Stimulated activated CD4-positive, alpha-beta T cell treated with anti-CD3 and anti-CD28 coated beads, Interleukin-2, amount 100 ng/mL, for 24 hours (primary cell): ENCODE measurements around the gene SMIM22.
A peak's percentile ranks its signal among the peaks of the same experiment; 100 is the strongest.

ENCODE experiments used
- DNase-seq, 2 donors: peaks; one replicate each; pipeline ENCODE4 v3.0.0-alpha.2; 2020

The SMIM22 gene, protein sequence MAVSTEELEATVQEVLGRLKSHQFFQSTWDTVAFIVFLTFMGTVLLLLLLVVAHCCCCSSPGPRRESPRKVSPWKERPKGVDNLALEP

DNA sequence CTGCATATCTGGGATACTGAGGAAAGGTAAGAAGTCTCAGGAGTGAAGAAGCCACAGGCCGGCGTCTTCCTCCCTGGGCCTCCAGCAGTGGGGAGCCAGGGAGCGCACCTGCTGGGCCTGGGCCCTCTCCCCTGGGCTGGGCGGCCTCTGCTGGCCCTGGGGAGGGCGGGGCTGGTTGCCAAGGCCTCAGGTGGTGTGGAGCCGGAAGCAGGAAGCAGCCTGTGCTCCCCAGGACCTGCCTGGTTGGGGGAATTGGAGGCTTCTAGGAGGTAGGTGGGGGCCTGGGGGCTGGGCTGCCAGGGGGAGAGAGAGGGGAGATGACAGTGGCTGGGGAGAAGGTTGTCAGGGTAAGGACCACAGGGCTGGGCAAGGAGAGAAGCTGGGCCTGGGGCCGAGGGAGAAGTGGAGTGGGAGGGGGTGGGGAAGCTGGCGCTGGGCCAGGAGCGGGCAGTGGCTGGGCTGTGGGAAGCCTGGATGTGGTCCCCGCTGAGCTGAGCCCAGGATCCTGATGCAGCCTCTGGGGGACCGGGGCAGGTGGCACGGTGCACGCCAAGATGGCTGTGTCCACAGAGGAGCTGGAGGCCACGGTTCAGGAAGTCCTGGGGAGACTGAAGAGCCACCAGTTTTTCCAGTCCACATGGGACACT is at the start of gene SMIM22:
Gene SMIM22, plus strand, starts transcription at position 189 of the 647 bp plus-strand sequence. Its CDS starts 366 bp downstream, at position 555.
- DNase-seq = no peak

DNA sequence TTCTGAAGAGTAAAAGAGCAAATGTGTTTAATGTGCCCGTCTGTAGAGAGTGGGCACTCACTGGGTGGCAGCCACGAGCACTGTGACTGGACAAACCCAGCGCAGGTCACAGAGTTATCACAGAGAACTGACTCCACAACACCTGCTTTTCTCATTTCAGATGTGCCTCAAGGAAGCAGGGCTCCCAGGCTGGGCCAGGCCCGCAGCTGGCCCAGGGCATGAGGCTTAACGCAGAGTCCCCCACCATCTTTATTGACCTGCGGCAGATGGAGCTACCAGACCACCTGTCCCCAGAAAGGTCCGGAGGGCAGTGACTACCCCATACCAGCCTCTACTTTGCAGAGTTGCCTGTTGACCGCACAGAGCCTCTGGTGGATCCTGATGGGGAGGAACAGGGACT is 49.0 kb upstream of the SMIM22 start:
- no peak for DNase-seq

DNA sequence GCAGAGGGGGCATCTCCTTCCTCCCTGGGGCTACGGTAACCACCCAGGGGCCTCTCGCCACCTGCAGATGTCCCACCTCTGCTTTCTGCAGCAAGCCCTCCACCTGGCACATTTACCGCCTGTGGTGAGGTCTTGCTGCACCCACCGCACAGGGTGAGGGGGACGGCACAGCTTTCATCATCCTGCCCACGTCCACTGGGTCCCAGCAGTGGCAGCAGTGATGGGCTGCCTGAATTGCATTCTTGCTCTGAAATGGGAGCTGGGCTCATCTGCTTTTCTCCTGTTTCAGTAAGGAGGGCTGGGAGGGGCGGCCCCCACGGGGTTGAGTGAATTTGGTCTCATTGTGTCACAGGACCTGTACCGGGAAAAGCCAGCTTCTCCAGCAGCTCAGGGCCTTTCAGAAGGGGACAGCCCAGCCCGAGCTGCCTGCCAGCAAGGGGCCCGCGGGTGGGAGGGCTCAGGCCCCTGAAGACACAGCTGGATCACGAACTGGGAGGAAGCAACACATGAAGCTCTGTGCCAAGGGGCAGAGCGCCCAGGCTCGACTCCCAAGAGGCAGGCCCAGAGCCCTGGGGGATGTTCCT is 48.1 kb upstream of the SMIM22 start:
- no peak for DNase-seq

DNA sequence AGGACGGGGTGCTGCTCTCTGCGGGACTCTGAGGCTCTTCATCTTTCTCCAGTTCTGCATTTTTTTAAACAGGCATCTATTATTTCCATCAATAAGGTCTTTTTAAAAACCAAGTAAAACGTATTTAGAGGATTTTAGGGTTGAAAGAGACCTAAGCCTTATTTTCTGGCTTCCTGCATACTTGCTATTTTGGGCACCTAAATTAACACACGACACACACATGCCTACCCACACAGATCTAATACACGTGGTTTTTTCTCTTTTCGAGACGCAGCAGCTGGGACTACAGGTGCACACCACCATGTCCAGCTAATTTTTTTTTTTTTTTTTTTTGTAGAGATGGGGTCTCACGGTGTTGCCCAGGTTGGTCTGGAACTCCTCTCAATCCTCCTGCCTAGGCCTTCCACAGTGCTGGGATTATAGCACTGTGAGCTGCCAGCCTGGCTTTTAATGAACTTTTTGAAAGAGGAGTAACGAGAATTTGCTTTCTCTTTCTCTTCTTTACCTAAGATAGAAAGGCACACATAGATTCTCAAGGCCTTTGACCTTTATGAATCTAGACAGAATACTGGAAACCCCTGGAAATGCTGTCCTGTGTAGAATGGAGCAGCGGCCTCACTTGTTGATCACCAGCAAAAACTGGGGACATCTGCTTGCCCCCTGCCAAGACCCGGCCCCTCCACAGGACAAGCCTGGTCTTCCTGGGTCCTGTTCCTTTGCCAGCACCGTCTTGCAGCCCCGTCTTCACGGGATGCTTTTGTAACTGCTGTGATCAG is 47.1 kb upstream of the SMIM22 start:
- no peak for DNase-seq

DNA sequence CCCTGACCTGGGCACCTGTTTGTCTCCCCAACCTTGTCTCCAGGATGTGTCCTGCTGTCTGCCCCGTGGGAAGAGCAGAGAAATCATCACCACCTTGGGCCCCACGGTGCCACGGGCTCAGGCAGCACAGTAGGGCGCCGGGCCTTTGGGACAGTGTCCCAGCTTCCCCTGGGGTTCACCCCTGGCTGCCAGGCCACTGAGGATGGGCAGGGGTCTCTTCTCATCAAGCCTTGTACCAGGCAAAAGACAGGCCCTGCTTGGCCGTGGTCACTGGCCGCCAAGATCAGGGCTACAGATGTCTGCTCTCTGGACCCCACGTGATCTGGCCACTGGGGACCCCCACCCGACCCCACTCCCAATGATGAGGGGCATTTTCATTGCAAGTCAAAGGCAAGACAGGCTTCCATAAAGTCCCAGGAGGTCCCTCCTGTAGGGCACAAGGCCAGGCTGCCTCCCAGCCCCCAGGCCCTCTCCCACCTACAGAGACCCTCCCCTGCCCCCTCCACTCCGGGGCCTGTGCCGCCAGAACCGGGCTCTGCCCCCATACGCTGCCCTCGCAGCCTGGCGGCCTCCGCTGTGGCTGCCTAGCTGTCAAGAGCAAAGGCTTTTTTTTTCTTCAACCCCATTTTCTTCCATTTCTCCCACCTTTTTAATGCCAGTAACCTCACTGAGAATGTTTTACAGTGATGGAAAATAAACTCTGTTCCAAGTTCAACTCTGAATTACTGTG is 46.3 kb upstream of the SMIM22 start:
- no peak for DNase-seq

DNA sequence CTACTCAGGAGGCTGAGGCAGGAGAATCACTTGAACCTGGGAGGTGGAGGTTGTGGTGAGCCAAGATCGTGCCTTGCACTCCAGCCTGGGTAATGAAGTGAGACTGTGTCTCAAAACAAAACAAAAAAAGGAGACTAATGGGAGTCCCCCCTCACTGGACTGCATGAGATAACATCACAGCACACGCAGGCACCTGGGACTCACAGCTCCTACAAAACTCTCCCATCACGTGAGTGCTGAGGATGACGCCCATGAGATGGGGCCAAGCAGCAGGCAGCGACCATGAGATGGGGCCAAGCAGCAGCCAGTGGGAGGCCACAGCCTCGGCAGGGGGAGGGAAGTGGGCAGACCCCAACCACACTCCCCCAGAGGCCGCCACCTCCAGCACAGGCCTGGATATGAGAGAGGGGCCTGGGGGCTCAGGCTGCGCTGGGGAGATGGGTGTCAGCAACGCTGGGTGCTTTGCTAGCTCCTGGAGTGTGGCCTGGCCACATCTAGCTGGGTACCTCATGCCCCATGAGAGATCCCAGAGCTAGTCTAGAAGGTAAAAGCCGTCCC is 45.4 kb upstream of the SMIM22 start:
- DNase-seq = no peak

DNA sequence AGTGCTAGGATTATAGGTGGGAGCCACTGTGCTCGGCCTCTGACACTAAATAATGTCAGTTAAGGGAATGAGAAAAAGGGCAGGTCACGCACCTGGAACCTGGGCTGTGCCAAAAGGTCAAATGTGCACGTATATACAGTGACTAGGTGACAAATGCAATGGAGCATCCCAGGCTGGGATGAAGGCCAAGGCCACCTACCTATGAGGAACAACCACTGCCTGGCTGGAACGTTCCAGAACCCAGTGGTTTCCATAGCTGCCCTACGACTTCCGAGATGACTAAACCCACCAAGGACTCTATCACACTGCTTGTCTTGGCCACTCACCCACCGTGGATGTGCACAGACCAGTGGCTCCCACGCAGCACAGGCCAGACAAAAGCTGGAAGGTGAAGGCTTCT is 44.3 kb upstream of the SMIM22 start:
- no peak for DNase-seq

DNA sequence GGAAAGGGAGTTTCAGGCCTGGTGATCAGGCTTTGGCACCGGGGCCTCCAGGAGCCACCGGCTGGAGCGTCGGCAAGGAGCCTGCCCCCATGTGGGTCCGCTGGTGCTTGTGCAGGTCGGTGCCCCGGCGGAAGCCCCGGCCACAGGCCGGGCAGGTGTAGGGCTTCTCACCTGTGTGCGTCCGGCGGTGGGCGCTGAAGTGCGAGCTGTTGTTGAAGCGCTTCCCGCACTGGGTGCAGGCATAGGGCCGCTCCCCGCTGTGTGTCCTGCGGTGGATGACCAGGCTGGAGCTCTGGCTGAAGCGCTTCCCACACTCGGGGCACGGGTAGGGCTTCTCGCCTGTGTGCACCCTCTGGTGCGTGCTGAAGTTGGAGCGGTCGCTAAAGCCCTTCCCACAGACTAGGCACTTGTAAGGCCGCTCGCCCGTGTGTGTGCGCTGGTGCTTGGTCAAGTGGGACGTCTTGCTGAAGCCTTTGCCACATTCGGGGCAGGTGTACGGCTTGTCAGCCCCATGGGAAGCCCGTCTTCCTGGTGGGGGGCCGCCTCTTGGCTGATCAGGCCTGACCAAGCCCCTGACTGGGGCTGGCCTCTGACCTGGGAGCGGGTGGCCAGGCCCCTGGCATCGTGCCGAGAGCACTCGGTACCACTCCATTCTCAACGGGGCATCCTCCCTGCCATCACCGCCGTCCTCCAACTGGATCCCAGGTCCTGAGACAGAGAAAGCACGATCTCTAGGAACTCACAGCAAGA is 42.6 kb upstream of the SMIM22 start:
- no peak for DNase-seq

DNA sequence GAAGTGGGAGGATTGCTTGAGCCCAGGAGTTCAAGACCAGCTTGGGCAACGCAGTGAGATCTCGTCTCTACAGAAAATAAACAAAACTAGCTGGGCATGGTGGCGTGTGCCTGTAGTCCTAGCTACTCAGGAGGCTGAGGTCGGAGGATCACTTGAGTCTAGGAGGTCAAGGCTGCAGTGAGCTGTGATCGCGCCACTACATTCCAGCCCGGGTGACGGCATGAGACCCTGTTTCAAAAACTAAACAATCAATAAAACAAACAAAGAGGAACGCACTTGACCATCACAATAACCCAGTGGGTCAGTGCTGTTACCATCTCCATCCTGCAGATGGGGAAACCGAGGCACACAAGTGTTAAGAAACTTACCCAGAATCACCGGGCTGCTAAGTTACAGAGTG is 41.9 kb upstream of the SMIM22 start:
- DNase-seq = no peak

DNA sequence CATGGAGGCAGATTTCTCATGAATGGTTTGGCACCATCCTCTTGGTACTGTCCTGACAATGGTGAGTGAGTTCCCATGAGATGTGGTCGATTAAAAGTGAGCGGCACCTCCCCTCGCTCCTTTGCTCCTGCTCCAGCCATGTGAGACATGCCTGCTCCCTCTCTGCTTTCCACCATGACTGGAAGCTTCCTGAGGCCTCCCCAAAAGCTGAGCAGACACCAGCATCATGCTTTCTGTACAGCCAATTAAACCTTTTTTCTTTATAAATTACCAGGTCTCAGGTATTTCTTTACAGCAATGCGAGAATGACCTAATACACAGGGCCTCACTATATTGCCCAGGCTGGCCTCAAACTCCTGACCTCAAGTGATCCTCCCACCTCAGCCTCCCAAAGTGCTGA is 40.3 kb upstream of the SMIM22 start:
- no peak for DNase-seq

DNA sequence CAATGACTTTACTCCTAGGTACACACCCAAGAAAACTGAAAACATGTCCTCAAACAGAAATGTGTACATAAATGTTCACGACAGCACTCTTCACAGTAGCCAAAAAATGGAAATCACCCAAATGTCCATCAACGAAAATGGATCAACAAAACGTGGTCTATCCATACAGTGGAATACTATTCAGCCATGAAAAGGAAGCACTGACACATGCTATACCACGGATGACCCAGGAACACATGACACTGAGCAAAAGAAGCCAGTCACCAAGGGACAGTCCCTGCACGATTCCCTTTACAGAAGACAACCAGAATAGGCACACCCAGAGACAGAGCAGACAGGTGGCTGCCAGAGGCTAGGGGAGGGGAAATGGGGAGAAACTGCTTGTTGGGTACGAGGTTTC is 39.5 kb upstream of the SMIM22 start:
- DNase-seq = no peak

DNA sequence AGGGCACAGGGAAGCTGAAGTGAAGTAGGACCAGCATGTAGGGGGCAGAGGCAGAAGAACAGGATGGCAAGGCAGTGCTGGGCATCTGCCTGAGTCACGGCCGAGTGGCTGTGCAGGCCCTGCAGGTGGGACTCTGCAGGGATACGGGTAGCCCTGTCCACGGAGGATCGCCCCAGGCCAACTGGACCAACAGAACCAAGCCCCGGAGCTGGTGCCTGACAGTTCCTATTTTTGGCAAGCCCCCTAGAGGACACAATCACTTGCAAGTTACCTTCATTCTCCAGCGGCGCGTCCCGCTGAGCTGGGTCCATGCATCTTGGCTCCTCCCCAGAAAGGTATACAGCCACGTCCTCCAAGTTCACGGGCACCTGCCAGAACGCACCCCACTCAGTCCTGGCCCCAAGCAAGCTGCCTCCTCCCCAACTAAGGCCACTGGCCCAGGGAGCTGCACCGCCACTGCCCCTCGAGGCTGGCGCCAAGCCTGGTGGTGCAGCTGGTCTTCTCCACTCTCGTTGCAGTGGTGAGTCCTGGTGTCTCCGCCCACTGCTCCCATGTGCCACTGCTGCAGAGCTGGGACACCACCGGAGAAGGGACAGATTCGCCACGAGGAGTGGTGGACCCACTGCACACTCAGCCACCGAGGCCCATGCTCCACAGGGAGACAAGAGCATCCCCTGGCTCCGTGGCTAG is 34.8 kb upstream of the SMIM22 start:
- DNase-seq = no peak

DNA sequence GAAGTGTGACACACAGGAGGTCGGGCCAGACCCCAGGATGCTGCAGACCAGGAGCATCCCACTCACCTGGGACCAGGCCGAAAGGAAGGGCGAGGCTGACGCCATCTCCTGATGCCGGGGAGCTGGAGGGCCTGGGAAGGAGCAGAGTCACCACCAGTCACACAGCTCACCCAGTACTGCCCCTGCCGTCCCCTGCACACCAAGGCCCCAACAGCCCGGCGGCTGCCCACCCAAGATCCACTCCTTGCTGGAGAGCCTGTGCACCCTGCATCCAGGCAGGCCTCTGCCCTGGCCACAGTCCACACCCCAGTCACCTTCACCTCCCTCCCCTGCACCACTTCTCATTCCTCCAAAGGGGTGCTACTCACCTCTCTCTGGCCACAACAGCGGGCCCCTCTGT is 33.0 kb upstream of the SMIM22 start:
- no peak for DNase-seq

DNA sequence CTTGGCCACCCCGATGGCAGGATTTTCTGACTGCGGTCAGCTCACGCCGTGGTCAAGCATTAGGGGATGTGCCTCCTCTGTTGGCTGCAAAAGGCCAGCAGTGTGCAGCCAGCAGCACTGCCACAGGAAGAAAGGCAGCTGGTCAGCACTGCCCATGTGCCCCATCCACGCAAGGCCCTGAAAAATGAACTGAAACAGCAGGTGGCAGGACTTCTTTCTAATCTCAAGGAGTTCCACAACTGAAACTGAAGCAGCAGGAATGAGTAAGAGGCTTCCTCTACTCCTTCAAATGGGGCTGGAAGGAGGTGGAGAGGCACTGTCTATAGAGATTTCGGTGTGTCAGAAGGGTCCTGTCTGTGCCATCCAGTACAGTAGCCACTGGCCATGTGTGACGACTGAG is 31.4 kb upstream of the SMIM22 start:
- DNase-seq = no peak

DNA sequence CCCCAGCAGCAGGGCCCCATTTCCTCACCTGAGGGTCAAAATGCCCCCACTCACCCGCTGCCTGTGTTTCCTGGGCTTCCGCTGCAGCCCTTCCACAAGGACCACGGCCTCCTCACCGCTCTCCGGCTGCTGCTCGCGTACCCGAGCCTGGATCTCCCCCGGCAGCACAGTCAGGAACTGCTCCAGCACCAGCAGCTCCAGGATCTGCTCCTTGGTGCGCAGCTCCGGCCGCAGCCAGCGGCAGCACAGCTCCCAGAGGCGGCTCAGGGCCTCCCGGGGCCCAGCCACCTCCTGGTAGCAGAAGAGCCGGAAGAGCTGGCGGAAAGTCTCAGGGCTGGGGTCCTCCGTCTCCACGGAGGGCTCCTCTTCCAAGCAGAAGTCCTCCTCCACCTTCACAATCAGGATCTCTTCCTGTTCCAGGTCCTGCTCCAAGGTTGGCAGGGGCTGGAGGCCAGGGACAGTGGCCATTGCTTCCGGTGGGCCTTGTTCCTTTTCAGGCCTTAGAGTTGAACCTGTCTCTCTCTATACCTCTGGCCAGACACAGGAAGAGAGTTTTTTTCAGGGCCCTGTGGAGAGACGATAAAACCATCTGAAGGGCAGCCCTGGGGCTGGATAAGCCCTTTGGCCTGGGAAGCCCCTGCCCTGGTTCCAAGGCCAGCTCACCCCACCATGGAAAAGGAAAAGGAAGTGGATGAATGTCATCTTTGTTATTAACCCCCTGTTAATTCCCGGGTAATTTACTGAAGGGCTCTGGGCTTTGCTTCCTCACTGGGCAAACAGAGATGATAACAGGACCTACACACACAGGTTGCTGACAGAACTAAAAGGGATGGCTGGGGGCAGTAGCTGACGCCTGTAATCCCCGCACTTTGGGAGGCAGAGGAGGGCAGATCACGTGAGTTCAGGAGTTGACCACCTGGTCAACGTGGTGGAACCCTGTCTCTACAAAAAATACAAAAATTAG is 29.4 kb upstream of the SMIM22 start:
- DNase-seq = no peak

DNA sequence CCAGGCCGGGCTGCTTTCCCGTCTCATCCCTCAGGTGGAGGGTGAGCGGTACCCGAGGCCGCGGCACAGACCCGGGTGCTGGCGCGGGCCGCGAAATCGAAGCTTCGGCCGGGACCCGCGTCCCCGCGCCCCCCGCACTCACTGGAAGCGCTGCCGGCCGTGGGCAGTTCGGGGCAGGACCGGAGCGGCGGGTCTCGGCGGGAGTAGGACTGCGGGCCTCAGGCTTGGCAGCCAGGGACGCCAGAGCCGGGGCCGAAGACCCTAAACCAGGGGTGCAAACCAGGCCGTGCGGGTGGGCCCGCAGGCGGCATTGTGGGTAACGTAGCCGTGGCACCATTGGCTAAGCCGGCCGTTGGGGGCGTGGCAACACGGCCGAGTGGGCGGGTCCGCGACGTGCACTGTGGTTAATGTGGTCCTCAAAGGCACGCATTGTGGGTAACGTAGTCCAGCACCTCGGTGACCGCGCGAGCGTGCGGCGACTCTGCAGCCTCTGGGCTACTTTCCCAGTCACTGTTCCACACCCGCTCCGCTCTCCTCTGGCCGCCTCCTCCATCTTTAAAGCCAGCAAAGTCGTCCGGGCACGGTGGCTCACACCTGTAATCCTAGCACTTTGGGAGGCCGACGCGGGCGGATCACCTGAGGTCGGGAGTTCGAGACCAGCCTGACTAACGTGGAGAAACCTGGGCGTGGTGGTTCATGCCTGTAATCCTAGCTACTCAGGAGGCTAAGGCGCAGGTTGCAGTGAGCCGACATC is 28.1 kb upstream of the SMIM22 start, which contains the start of gene ZNF500:
Gene ZNF500, minus strand, starts transcription at position 288 of the 754 bp plus-strand sequence. CDS start 1,184 bp downstream, outside the sequence.
- DNase-seq = peak; percentile 98 to 99

DNA sequence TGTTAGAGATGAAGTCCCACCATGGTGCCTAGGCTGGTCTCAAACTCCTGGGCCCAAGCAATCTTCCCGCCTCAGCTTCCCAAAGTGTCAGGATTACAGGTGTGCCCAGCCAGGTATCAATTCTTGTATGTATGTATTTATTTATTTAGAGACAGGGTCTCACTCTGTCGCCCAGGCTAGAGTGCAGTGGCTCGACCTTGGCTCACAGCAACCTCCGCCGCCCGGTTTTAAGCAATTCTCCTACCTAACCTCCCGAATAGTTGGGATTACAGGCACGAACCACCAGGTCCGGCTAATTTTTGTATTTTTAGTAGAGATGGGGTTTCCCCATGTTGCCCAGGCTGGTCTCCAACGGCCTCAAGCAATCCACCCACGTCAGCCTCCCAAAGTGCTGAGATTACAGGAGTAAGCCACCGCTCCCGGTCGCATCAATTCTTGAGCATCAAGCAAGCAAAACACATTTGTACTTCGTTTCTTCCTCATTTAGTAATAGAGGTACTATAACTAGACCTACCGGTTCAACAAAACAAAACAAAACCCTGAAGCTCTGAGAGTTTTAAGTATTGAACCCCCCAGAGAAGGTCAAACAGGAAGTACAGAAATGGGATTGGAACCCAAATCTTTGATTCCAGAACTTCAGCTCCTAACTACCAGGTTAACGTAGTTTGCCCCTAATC is 27.2 kb upstream of the SMIM22 start:
- peak in 1 of 2 donors; percentile 24 for DNase-seq

DNA sequence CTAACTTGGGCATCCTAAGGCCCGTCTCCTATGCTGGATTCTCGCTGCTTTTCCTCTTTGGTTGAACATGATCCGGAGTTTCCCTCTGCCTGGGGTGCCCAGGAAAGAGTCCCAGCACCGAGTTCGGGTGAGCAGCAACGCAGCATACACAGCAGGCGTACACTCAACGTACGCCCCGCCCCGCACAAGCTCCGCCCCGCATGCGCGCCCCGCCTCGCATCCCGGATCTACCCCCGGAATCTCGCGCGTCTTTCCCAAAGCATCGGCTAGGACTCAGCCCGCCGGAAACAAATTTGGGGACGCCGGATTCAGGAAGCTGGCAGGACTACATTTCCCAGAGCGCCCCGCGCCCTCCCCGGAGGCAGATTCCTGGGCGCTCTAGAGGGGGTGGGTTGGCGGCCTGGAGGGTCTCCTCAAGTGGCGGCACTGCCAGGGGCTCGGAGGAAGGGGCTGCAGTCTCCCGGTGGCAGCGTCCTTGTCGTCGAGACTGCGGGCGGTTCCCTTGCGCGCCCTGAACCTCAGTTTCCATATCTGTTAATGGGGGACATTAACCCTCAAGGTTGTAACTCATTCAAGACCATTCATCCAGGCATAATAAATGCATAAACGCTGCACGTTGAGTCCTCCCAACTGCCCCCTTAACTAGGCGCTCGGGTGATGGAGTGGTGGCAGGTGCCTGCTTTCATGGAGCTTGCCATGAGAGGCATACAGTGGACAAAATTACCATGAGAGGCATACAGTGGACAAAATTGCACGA is 26.4 kb upstream of the SMIM22 start:
- peak; percentile 90 to 96 for DNase-seq
